K562 (cell line): Measurements from ENCODE around the gene EPHA2. TPM values are rescaled to one million over a fixed set of nuclear protein-coding genes. Genes with fewer than 3 reads are reported as not detected.

Source experiments
- CCAR2 ChIP-seq: fragments of 200-400 bp; formaldehyde crosslinking; IDR thresholded peaks from 2 replicates; pipeline ENCODE4 v1.6.1; 2017; ENCODE audit warnings: mild to moderate bottlenecking, low read depth, low read length
- DPF2 ChIP-seq: fragments of 450-650 bp; IDR thresholded peaks from 2 replicates; pipeline ENCODE4 v1.6.1; 2016
- MCM5 ChIP-seq: fragments of 450-650 bp; IDR thresholded peaks from 2 replicates; pipeline ENCODE4 v1.6.1; 2016; ENCODE audit warnings: low read depth
- SRSF7 ChIP-seq: fragments of 200-400 bp; formaldehyde crosslinking; optimal IDR thresholded peaks from 2 replicates; pipeline ENCODE3; 2017; ENCODE audit warnings: mild to moderate bottlenecking, low read depth, low read length
- TBL1XR1 ChIP-seq, 2 experiments: IDR thresholded peaks; 2 replicates each; pipeline ENCODE4 v1.6.1; 2012; ENCODE audit warnings: improper control_type of control experiment in 2 of 2, low read length in 2 of 2, mild to moderate bottlenecking in 1 of 2
- ZFX ChIP-seq: sonication (generic); formaldehyde crosslinking; IDR thresholded peaks from 2 replicates; pipeline ENCODE4 v1.8.0; 2022; ENCODE audit warnings: mild to moderate bottlenecking, missing genetic modification reagents, moderate library complexity
- polyA plus RNA-seq, 8 experiments: library from polyadenylated mRNA; depleted of rRNA in 4 of 8; stranded (reverse) in 5 of 8; unstranded in 3 of 8; fragments of >200 nt; fragmentation: Nextera tagmentation in 2 of 8; fragmentation: Illumina TruSeq in 1 of 8; extraction: Ambion mirVana in 2 of 8; extraction: Trizol in 1 of 8; gene quantifications; 2 replicates each; pipeline versions ENCODE4 v1.2.1 to v1.2.3, GENCODE V29; 2011 to 2014; ENCODE audit warnings: inconsistent platforms in 1 of 8, missing spikeins in 1 of 8
- total RNA-seq, 7 experiments: library from RNA; depleted of rRNA in 6 of 7; stranded (reverse); fragments of >200 nt in 6 of 7; fragmentation: Illumina TruSeq in 2 of 7; extraction: Trizol in 2 of 7; gene quantifications; 2 replicates each; pipeline versions ENCODE4 v1.2.1 to v1.2.3, GENCODE V29; 2011 to 2021; ENCODE audit warnings: low replicate concordance in 1 of 7
- TF ChIP-seq, protein P1 (sequence below), 2 experiments: IDR thresholded peaks; 2 replicates each; pipeline ENCODE4 v1.6.1; 2012; ENCODE audit warnings: improper control_type of control experiment in 2 of 2, low read depth in 2 of 2, low read length in 2 of 2, borderline replicate concordance in 1 of 2
- TF ChIP-seq, protein P2 (sequence below): sonication (generic); formaldehyde crosslinking; IDR thresholded peaks from 2 replicates; pipeline ENCODE4 v1.8.0; 2022; ENCODE audit warnings: missing genetic modification reagents, mild to moderate bottlenecking, moderate library complexity, borderline replicate concordance
- TF ChIP-seq, protein P3 (sequence below): fragments of 450-650 bp; IDR thresholded peaks from 2 replicates; pipeline ENCODE4 v1.6.1; 2016
- TF ChIP-seq, protein P4 (sequence below): fragments of 450-650 bp; IDR thresholded peaks from 2 replicates; pipeline ENCODE4 v1.6.1; 2016; ENCODE audit warnings: mild to moderate bottlenecking, moderate library complexity

EPHA2 gene
- total and polyA plus RNA-seq, 9 of the 15 experiments (the other 6 are each of a cell fraction or from before 2014, with no cell fraction given), result 0.04 to 0.40 (median 0.07) TPM; not detected in 4

DNA sequence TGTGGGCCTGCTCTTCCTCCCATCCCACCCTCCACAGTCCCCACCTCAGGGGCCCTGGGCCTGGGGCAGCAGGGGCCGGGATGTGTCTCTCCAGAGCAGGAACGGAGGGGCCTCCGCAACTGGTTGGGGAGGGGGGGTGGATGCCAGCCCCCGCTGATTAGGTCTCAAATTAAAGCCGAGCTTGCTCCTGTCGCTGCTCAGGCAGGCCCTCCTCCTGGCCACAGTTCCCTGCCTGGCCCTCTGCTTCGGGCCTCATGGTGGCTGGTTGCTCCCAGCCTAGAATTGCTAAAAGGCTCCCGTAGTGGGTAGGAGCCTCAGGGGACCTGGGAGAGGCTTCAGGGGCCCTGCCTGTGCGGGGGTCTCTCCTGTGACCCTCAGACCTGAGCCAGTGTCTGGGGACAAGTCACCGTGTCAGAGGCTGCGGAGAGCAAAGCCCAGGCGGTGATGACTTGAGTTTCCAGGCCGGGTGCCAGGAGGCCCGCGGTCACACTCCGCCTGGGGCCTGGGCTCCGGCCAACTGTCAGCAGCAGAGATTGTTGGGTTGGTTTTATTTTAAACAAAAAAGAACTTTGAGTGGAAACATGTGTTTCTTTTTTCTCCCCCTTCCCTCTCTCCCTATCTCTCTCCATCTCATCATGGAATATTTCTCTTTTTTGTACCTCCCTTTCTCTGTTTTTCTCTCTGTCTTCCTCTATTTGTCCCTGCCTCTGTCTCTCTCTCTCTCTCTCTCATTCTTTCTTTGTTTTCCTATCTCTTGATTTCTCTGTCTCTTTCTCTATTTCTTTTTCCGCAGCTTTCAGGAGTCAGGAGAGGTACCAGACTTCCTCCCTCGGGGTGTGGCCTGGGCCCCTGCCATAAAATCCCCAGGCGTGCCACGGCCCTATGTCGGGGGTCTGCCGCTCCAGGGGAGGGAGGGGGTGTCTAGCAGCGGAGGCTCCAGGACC, 20.0 kb upstream of the EPHA2 start (continued):
- TF ChIP-seq, protein P1, sequence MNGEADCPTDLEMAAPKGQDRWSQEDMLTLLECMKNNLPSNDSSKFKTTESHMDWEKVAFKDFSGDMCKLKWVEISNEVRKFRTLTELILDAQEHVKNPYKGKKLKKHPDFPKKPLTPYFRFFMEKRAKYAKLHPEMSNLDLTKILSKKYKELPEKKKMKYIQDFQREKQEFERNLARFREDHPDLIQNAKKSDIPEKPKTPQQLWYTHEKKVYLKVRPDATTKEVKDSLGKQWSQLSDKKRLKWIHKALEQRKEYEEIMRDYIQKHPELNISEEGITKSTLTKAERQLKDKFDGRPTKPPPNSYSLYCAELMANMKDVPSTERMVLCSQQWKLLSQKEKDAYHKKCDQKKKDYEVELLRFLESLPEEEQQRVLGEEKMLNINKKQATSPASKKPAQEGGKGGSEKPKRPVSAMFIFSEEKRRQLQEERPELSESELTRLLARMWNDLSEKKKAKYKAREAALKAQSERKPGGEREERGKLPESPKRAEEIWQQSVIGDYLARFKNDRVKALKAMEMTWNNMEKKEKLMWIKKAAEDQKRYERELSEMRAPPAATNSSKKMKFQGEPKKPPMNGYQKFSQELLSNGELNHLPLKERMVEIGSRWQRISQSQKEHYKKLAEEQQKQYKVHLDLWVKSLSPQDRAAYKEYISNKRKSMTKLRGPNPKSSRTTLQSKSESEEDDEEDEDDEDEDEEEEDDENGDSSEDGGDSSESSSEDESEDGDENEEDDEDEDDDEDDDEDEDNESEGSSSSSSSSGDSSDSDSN (IDR thresholded peaks at IDR 0.05; ENCODE audit: borderline replicate concordance in 1 of 2, low read depth in 2 of 2, low read length in 2 of 2), result peak in 1 of 2 experiments; percentile 60; a peak in 1 of 4 replicates
- TF ChIP-seq SRSF7 (no peak), DPF2 (peak; percentile 61; the same call in 1 of the 2 replicates), MCM5 (no peak), TBL1XR1 (IDR thresholded peaks at IDR 0.05; ENCODE audit: low read length in 2 of 2) (no peak), CCAR2 (no peak), ZFX (CRISPR knock-in tag) (peak; percentile 67)
- TF ChIP-seq, protein P2, sequence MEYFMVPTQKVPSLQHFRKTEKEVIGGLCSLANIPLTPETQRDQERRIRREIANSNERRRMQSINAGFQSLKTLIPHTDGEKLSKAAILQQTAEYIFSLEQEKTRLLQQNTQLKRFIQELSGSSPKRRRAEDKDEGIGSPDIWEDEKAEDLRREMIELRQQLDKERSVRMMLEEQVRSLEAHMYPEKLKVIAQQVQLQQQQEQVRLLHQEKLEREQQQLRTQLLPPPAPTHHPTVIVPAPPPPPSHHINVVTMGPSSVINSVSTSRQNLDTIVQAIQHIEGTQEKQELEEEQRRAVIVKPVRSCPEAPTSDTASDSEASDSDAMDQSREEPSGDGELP, result peak; percentile 50; the same call in 1 of the 2 replicates
- TF ChIP-seq, protein P3, sequence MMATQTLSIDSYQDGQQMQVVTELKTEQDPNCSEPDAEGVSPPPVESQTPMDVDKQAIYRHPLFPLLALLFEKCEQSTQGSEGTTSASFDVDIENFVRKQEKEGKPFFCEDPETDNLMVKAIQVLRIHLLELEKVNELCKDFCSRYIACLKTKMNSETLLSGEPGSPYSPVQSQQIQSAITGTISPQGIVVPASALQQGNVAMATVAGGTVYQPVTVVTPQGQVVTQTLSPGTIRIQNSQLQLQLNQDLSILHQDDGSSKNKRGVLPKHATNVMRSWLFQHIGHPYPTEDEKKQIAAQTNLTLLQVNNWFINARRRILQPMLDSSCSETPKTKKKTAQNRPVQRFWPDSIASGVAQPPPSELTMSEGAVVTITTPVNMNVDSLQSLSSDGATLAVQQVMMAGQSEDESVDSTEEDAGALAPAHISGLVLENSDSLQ, result no peak
- TF ChIP-seq, protein P4, sequence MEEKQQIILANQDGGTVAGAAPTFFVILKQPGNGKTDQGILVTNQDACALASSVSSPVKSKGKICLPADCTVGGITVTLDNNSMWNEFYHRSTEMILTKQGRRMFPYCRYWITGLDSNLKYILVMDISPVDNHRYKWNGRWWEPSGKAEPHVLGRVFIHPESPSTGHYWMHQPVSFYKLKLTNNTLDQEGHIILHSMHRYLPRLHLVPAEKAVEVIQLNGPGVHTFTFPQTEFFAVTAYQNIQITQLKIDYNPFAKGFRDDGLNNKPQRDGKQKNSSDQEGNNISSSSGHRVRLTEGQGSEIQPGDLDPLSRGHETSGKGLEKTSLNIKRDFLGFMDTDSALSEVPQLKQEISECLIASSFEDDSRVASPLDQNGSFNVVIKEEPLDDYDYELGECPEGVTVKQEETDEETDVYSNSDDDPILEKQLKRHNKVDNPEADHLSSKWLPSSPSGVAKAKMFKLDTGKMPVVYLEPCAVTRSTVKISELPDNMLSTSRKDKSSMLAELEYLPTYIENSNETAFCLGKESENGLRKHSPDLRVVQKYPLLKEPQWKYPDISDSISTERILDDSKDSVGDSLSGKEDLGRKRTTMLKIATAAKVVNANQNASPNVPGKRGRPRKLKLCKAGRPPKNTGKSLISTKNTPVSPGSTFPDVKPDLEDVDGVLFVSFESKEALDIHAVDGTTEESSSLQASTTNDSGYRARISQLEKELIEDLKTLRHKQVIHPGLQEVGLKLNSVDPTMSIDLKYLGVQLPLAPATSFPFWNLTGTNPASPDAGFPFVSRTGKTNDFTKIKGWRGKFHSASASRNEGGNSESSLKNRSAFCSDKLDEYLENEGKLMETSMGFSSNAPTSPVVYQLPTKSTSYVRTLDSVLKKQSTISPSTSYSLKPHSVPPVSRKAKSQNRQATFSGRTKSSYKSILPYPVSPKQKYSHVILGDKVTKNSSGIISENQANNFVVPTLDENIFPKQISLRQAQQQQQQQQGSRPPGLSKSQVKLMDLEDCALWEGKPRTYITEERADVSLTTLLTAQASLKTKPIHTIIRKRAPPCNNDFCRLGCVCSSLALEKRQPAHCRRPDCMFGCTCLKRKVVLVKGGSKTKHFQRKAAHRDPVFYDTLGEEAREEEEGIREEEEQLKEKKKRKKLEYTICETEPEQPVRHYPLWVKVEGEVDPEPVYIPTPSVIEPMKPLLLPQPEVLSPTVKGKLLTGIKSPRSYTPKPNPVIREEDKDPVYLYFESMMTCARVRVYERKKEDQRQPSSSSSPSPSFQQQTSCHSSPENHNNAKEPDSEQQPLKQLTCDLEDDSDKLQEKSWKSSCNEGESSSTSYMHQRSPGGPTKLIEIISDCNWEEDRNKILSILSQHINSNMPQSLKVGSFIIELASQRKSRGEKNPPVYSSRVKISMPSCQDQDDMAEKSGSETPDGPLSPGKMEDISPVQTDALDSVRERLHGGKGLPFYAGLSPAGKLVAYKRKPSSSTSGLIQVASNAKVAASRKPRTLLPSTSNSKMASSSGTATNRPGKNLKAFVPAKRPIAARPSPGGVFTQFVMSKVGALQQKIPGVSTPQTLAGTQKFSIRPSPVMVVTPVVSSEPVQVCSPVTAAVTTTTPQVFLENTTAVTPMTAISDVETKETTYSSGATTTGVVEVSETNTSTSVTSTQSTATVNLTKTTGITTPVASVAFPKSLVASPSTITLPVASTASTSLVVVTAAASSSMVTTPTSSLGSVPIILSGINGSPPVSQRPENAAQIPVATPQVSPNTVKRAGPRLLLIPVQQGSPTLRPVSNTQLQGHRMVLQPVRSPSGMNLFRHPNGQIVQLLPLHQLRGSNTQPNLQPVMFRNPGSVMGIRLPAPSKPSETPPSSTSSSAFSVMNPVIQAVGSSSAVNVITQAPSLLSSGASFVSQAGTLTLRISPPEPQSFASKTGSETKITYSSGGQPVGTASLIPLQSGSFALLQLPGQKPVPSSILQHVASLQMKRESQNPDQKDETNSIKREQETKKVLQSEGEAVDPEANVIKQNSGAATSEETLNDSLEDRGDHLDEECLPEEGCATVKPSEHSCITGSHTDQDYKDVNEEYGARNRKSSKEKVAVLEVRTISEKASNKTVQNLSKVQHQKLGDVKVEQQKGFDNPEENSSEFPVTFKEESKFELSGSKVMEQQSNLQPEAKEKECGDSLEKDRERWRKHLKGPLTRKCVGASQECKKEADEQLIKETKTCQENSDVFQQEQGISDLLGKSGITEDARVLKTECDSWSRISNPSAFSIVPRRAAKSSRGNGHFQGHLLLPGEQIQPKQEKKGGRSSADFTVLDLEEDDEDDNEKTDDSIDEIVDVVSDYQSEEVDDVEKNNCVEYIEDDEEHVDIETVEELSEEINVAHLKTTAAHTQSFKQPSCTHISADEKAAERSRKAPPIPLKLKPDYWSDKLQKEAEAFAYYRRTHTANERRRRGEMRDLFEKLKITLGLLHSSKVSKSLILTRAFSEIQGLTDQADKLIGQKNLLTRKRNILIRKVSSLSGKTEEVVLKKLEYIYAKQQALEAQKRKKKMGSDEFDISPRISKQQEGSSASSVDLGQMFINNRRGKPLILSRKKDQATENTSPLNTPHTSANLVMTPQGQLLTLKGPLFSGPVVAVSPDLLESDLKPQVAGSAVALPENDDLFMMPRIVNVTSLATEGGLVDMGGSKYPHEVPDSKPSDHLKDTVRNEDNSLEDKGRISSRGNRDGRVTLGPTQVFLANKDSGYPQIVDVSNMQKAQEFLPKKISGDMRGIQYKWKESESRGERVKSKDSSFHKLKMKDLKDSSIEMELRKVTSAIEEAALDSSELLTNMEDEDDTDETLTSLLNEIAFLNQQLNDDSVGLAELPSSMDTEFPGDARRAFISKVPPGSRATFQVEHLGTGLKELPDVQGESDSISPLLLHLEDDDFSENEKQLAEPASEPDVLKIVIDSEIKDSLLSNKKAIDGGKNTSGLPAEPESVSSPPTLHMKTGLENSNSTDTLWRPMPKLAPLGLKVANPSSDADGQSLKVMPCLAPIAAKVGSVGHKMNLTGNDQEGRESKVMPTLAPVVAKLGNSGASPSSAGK, result no peak; the same call in 1 of the 2 replicates
